GM21526 (cell line): ENCODE data around the gene CBR1.

Source experiments
- ATAC-seq: cut with Tn5 transposase; IDR thresholded peaks from one replicate; pipeline ENCODE4 v1.9.1; 2021; ENCODE audit warnings: moderate library complexity; ENCODE audit not compliant: unreplicated experiment, low FRiP score

Gene CBR1

DNA sequence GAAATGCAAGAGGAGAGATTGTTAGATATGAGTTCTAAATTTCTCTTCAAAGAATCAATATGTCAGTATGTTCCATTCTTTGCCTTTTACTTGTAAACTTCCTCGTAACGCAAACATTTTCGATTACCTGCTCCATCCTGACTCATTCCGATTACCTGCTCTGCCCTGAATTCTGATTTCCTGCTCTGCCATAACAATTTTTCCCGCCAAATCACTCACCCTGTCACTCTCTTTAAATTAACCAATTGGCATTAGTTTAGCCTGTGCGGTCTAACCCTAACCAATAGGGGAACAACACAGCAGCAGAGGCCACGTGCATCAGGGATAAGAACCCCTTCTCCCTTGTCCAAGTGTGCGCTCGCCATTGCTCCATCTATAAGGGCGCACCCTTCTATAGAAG, 40.0 kb downstream of the CBR1 start:
- ATAC-seq = no peak

DNA sequence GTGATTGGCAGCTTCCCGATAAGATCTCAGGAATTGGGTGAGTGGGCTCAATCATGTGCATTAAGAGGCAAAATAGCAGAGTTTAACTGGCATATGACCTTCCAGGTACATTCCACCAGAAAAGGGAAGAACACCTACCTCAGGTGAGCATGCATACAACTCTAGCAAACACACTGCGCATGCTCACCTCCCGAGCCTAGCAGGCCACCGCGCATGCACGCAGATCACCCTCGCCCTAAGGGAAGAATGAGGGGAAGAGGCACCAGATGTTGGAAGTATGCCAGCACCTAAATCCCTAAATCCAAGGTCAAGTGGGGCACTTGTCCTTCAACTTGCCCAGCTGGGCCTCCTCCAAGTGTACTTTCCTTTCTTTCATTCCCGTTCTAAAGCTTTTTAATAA, 41.4 kb downstream of the CBR1 start:
- ATAC-seq = no peak

DNA sequence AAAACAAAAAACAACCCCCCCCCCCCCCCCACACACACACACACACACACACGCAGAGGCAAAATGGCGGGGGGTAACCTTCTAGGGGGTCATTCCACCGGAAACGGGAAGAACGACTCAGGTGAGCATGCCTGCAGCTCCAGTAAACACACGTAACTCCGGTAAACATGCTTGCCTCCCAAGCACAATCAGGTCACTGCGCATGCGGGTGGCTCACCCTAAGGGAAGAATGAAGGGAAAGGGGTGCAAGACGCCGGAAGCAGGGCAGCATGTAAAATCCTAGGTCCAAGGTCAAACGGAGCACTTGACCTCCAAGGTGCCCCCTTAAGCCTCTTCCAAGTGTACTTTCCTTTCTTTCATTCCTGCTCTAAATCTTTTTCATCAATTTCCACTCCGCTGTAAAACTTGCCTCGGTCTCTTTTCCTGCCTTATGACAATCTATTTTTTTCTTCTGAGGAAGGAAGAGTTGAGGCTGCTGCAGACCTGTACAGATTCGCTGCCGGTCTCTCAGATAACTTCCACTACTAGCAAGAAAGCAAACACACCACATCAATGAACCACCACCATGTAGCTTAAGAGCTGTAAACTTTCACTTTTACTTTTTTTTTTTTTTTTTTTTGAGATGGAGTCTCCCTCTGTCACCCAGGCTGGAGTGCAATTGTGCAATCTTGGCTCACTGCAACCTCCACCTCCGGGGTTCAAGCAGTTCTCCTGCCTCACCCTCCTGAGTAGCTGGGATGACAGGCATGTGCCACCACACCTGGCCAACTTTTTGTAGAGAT, 44.0 kb downstream of the CBR1 start:
- ATAC-seq = no peak

DNA sequence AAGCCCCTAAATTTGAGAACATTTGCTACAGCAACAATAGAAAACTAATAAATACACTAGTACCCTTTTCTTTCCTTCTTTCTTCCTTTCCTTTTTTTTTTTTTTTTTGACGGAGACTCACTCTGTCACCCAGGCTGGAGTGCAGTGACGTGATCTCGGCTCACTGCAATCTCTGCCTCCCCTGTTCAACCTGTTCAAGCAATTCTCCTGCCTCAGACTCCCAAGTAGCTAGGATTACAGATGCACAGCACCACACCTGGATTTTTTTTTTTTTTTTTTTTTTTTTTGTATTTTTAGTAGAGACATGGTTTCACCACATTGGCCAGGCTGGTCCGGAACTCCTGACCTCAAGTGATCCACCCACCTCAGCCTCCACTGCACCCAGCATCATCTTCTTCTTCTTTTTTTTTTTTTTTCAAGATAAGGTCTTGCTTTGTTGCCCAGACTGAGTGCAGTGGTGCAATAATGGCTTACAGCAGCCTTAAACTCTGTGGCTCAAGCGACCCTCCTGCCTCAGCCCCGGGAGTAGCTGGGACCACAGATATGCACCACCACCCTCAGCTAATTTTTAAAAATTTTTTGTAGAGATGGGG, 45.4 kb downstream of the CBR1 start:
- ATAC-seq = no peak

GRCh38 chr21:36117286-36117741, 47.5 kb downstream of the CBR1 start:
- ATAC-seq = no peak

DNA sequence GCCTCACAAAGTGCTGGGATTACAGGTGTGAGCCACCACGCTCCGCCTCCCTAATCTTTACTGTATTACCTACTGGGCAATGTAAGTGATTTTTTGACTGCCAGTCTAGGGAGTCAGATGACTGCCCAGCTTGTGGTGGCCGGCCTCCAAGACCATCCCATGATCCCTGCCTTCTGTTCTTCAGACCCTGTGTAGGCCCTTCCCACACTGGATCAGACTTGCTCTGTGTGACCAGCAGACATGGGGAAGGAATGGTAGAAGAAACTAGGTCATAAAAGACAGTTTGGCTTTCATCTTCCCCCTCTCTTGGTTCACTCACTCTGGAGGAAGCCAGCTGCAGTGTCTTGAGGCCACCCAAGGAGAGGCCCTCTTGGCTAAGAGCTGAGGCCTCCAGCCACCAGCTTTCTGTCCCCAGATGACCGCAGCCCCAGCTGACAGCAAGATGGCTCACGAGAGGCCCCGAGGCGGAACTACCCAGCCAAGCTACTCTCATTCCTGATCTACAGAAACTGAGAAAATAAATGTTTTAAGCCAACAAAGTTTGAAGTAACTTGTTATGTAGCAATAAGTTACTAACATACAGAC, 50.6 kb downstream of the CBR1 start:
- no peak for ATAC-seq
